Measurements from ENCODE around the gene VN1R4.
"Not testable (repeated sequence)": the region's sequence is repeated elsewhere in the genome, so short reads cannot be mapped to it uniquely, and the experiment has no call there.

Gene VN1R4

GRCh38 chr19:53267623-53268022 is at the start of gene VN1R4:
Gene VN1R4, minus strand, starts transcription at chr19:53267723. Its CDS starts 58 bp downstream, at chr19:53267665.
- DNase-seq: not testable (repeated sequence)

GRCh38 chr19:53311897-53312296 is 44.4 kb upstream of the VN1R4 start:
- no peak for DNase-seq

- DNase-seq: no peak
Observed at GRCh38 chr19:53311044-53311443, 43.5 kb upstream of the VN1R4 start.

- DNase-seq: no peak
Observed at GRCh38 chr19:53308339-53308811, 40.9 kb upstream of the VN1R4 start.

GRCh38 chr19:53301341-53301740 is 33.8 kb upstream of the VN1R4 start:
- not testable (repeated sequence) for DNase-seq

- DNase-seq: no peak
Observed at GRCh38 chr19:53294786-53295441, 27.4 kb upstream of the VN1R4 start.

GRCh38 chr19:53290758-53291549 is 23.4 kb upstream of the VN1R4 start:
- DNase-seq: no peak

GRCh38 chr19:53285087-53285486 is 17.6 kb upstream of the VN1R4 start:
- DNase-seq: no peak

- DNase-seq: not testable (repeated sequence)
Observed at GRCh38 chr19:53281947-53282346, 14.4 kb upstream of the VN1R4 start.

- no peak for DNase-seq
Observed at GRCh38 chr19:53275480-53275879, 8.0 kb upstream of the VN1R4 start.

GRCh38 chr19:53272044-53272443 is 4.5 kb upstream of the VN1R4 start:
- no peak for DNase-seq

- DNase-seq: not testable (repeated sequence)
Observed at GRCh38 chr19:53269861-53270260, 2.3 kb upstream of the VN1R4 start.

- not testable (repeated sequence) for DNase-seq
Observed at GRCh38 chr19:53257715-53258342, 9.7 kb downstream of the VN1R4 start, which contains the start of gene VN1R2. Gene VN1R2, plus strand, starts transcription at chr19:53258292. Its CDS starts 84 bp downstream, at chr19:53258376.

- DNase-seq: peak; percentile 43
Observed at GRCh38 chr19:53254411-53255341, 12.8 kb downstream of the VN1R4 start, which contains the start of gene ZNF677. Gene ZNF677, minus strand, starts transcription at chr19:53254873. Its CDS starts 3,323 bp downstream, at chr19:53251550.

GRCh38 chr19:53246498-53246897 is 21.0 kb downstream of the VN1R4 start:
- DNase-seq: no peak

- no peak for DNase-seq
Observed at GRCh38 chr19:53237114-53237777, 30.3 kb downstream of the VN1R4 start.

- DNase-seq: no peak
Observed at GRCh38 chr19:53224606-53225005, 42.9 kb downstream of the VN1R4 start.

- DNase-seq: not testable (repeated sequence)
Observed at GRCh38 chr19:53222716-53223115, 44.8 kb downstream of the VN1R4 start.

Data from KG1 (cell line).